ENCODE data around the gene SLC6A8.
"Not testable (repeated sequence)": the region's sequence is repeated elsewhere in the genome, so short reads cannot be mapped to it uniquely, and the experiment has no call there.

The SLC6A8 gene

GRCh38 chrX:153702336-153703035 lies 14.8 kb downstream of the SLC6A8 start:
- Mint-ChIP-seq H3K27me3 (ENCODE audit: low read depth, poor library complexity) (peaks cover 3% of the 10 kb centered on the region), H3K36me3 (ENCODE audit: low read depth) (no peaks in the 10 kb centered on the region), H3K27ac (no peak overlapping the region), H3K4me1 (peaks cover 29% of the 10 kb centered on the region), H3K9me3 (peaks cover 70% of the 10 kb centered on the region), H3K4me3 (no peak overlapping the region)
- no peak for DNase-seq
- TF ChIP-seq CTCF (IDR thresholded peaks at IDR 0.05): no peak

- Mint-ChIP-seq H3K36me3 (ENCODE audit: low read depth) (no peaks in the 10 kb centered on the region), H3K27ac (no peak overlapping the region), H3K4me1 (peaks cover 31% of the 10 kb centered on the region), H3K9me3 (peaks cover 70% of the 10 kb centered on the region), H3K27me3 (ENCODE audit: low read depth, poor library complexity) (peaks cover 3% of the 10 kb centered on the region), H3K4me3 (no peak overlapping the region)
- no peak for TF ChIP-seq CTCF (IDR thresholded peaks at IDR 0.05)
- no peak for DNase-seq
These were observed 15.3 kb downstream of the SLC6A8 start for GRCh38 chrX:153703036-153703370.

- DNase-seq: no peak
- peaks cover 38% of the 10 kb centered on the region for H3K4me1 Mint-ChIP-seq
- H3K4me3 Mint-ChIP-seq: no peak overlapping the region
- no peaks in the 10 kb centered on the region for H3K36me3 Mint-ChIP-seq (ENCODE audit: low read depth)
- peak overlapping the region; percentile 42 for H3K27ac Mint-ChIP-seq
- peaks cover 3% of the 10 kb centered on the region for H3K27me3 Mint-ChIP-seq (ENCODE audit: low read depth, poor library complexity)
- no peak for TF ChIP-seq CTCF (IDR thresholded peaks at IDR 0.05)
- peaks cover 63% of the 10 kb centered on the region for H3K9me3 Mint-ChIP-seq
These were observed 16.3 kb downstream of the SLC6A8 start for GRCh38 chrX:153704021-153704526.

GRCh38 chrX:153704631-153705402 lies 17.1 kb downstream of the SLC6A8 start:
- not testable (repeated sequence) for DNase-seq; H3K36me3 Mint-ChIP-seq (ENCODE audit: low read depth); H3K4me3 Mint-ChIP-seq; H3K27me3 Mint-ChIP-seq (ENCODE audit: low read depth, poor library complexity)
- Mint-ChIP-seq H3K4me1 (peaks cover 38% of the 10 kb centered on the region), H3K9me3 (peaks cover 59% of the 10 kb centered on the region), H3K27ac (peak overlapping the region; percentile 42)

- Mint-ChIP-seq H3K9me3 (peaks cover 63% of the 10 kb centered on the region), H3K4me1 (peaks cover 44% of the 10 kb centered on the region), H3K27ac (peak overlapping the region; percentile 51)
- H3K4me3 Mint-ChIP-seq; H3K27me3 Mint-ChIP-seq (ENCODE audit: low read depth, poor library complexity); H3K36me3 Mint-ChIP-seq (ENCODE audit: low read depth); DNase-seq: not testable (repeated sequence)
These were observed 17.8 kb downstream of the SLC6A8 start for GRCh38 chrX:153705403-153706060.

- H3K36me3 Mint-ChIP-seq (ENCODE audit: low read depth): no peaks in the 10 kb centered on the region
- H3K4me1 Mint-ChIP-seq: peaks cover 55% of the 10 kb centered on the region
- H3K9me3 Mint-ChIP-seq: peaks cover 69% of the 10 kb centered on the region
- DNase-seq: no peak
- no peaks in the 10 kb centered on the region for H3K27me3 Mint-ChIP-seq (ENCODE audit: low read depth, poor library complexity)
- no peak for TF ChIP-seq CTCF (IDR thresholded peaks at IDR 0.05)
- H3K27ac Mint-ChIP-seq: no peak overlapping the region
- H3K4me3 Mint-ChIP-seq: no peak overlapping the region
These were observed 19.1 kb downstream of the SLC6A8 start for GRCh38 chrX:153706799-153707198.

All from nephron progenitor cell (in vitro differentiated cells).